Left ventricle myocardium superior (tissue), 1 donor: ENCODE measurements around the gene ZNF557. TPM values are rescaled to one million over a fixed set of nuclear protein-coding genes. Genes with fewer than 3 reads are reported as not detected.
A peak's percentile ranks its signal among the peaks of the same experiment; 100 is the strongest.
"Not testable (repeated sequence)": the region's sequence is repeated elsewhere in the genome, so short reads cannot be mapped to it uniquely, and the experiment has no call there.

Source experiments
- ATAC-seq: fragments of 200-7000 bp; cut with Tn5 transposase; one replicate; pipeline ENCODE4 v1.9.1; 2020; ENCODE audit warnings: mild to moderate bottlenecking, moderate library complexity
- DNase-seq: peaks from one replicate; pipeline ENCODE4 v3.0.0-alpha.2; 2020
- intact Hi-C: fragments of 100-400 bp; cut with micrococcal nuclease; formaldehyde crosslinking; loops from one replicate; pipeline ENCODE4 v1.11.0; 2022
- long read RNA-seq: library from polyadenylated mRNA; unstranded; transcript quantifications from one replicate; pipeline ENCODE4 v2.0.0, GENCODE V29; 2021
- total RNA-seq: library from RNA; stranded (reverse); fragmentation: NEBNext Ultra II Directional; extraction: Animal tissue kit (Norgen Biotek cat#: 25700); gene quantifications from one replicate; pipeline ENCODE4 v1.2.1, GENCODE V29; 2021
- donor health status: DM: no; HTN: yes; CAD: no; lungs with severe emphysema.

The ZNF557 gene
- total RNA-seq, result 3.2 TPM
- long read RNA-seq, full-length matches to known transcripts, result 4 of 6 reads
- long read RNA-seq, partial matches to known transcripts, result 0 of 6 reads
- long read RNA-seq, other reads (novel, unspliced or antisense), result 2 of 6 reads

- intact Hi-C loops, result no loop called here
- ATAC-seq (peak; percentile 100), DNase-seq (peak; percentile 99)
Measured at GRCh38 chr19:7069042-7069903, at the start of gene ZNF557. TSS of gene ZNF557 (plus strand) at chr19:7069703. CDS start at chr19:7075075, 5,372 bp downstream.

DNA sequence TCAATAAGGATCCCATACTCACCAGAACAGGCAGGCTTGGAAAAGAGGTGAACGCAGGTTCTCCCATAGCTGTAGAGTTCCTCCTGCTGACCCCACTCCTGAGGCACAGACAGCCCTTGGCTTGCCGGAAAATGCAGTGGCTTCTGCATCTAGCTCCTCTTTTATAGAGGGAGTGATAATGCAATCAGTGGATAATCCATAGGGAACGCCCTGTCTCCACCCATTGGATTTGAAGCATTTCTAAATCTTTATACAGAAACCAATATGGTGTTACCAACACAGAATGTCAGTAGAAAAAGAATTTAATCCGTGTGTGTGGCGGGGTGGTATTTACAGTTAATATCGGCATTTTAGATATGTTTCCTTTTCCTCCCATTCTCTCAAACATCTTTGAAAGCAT lies 48.2 kb upstream of the ZNF557 start, which contains the start of gene MBD3L2B:
Gene MBD3L2B, minus strand, starts transcription at position 101 of the 400 bp plus-strand sequence. Its CDS starts 34 bp downstream, at position 67.
- ATAC-seq, intact Hi-C loops, DNase-seq: not testable (repeated sequence)

- intact Hi-C loops, DNase-seq, ATAC-seq: not testable (repeated sequence)
Measured at GRCh38 chr19:7028790-7029189, 40.7 kb upstream of the ZNF557 start.

- intact Hi-C loops, DNase-seq, ATAC-seq: not testable (repeated sequence)
Measured at GRCh38 chr19:7030278-7030677, 39.2 kb upstream of the ZNF557 start, which contains the start of gene MBD3L5. TSS of gene MBD3L5 (plus strand) at chr19:7030578. CDS start at chr19:7030612, 34 bp downstream.

DNA sequence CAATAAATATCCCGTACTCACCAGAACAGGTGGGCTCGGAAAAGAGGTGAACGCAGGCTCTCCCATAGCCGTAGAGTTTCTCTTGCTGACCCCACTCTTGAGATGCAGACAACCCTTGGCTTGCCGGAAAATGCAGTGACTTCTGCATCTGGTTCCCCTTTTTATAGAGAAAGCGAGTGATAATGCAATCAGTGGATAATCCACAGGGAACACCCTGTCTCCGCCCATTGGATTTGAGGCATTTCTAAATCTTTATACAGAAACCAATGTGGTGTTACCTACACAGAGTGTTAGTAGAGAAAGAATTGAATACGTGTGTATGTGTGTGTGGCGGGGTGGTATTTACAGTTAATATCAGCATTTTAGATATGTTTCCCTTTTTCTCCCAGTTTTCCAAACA lies 29.4 kb upstream of the ZNF557 start, which contains the start of gene MBD3L4:
Gene MBD3L4, minus strand, starts transcription at position 101 of the 400 bp plus-strand sequence. Its CDS starts 35 bp downstream, at position 66.
- DNase-seq, ATAC-seq, intact Hi-C loops: not testable (repeated sequence)

GRCh38 chr19:7041563-7041962 lies 27.9 kb upstream of the ZNF557 start:
- DNase-seq, ATAC-seq, intact Hi-C loops: not testable (repeated sequence)

GRCh38 chr19:7049021-7049420 lies 20.5 kb upstream of the ZNF557 start, which contains the start of gene MBD3L2:
TSS of gene MBD3L2 (plus strand) at chr19:7049321. CDS start at chr19:7049374, 53 bp downstream.
- DNase-seq, ATAC-seq, intact Hi-C loops: not testable (repeated sequence)

- ATAC-seq, DNase-seq, intact Hi-C loops: not testable (repeated sequence)
Measured at GRCh38 chr19:7051421-7051820, 18.1 kb upstream of the ZNF557 start.

- ATAC-seq, intact Hi-C loops, DNase-seq: not testable (repeated sequence)
Measured at GRCh38 chr19:7052896-7053295, 16.6 kb upstream of the ZNF557 start.

GRCh38 chr19:7054635-7055368 lies 14.7 kb upstream of the ZNF557 start:
- intact Hi-C loops, ATAC-seq, DNase-seq: not testable (repeated sequence)

DNA sequence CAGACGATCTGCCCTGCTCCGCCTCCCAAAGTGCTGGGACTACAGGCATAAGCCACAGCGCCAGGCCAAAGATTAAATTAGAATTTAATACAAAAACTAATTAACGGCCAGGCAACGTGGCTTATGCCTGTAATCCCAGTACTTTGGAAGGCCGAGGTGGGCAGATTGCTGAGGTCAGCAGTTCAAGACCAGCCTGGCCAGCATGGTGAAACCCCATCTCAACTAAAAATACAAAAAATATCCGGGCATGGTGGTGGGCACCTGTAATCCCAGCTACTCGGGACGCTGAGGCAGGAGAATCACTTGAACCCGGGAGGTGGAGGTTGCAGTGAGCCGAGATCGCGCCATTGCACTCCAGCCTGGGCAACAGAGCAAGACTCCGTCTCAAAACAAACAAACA lies 13.8 kb upstream of the ZNF557 start:
- DNase-seq, ATAC-seq, intact Hi-C loops: not testable (repeated sequence)

DNA sequence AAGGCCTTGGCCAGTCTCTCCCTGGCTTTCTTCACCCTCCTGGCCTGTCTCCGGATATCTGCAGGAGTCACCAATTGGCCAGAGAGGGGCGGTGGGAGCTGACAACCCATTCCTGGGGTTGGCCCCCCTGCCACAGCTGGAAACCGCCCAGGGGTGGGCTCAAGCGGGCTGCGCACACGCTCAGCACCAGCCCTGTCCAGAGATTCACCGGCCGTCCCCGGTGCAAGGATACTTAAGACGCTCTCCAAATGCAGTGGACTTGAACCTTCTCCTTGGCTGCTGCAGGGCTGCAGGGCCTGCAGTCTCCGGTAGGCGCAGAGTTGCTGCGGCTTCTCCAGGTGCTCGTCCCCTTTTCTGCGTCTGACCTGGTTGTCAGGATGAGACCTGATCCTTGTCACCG lies 13.1 kb upstream of the ZNF557 start:
- not testable (repeated sequence) for ATAC-seq

DNA sequence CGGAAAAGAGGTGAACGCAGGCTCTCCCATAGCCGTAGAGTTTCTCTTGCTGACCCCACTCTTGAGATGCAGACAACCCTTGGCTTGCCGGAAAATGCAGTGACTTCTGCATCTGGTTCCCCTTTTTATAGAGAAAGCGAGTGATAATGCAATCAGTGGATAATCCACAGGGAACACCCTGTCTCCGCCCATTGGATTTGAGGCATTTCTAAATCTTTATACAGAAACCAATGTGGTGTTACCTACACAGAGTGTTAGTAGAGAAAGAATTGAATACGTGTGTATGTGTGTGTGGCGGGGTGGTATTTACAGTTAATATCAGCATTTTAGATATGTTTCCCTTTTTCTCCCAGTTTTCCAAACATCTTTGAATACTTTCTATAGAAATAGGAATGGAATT lies 10.9 kb upstream of the ZNF557 start, which contains the start of gene MBD3L3:
Gene MBD3L3, minus strand, starts transcription at position 101 of the 400 bp plus-strand sequence. Its CDS starts 71 bp downstream, at position 30.
- intact Hi-C loops, DNase-seq, ATAC-seq: not testable (repeated sequence)

More for the DNA sequence above, 13.1 kb upstream of the ZNF557 start:
- intact Hi-C loops, DNase-seq: not testable (repeated sequence)

GRCh38 chr19:7059977-7060376 lies 9.5 kb upstream of the ZNF557 start:
- ATAC-seq, intact Hi-C loops, DNase-seq: not testable (repeated sequence)

- intact Hi-C loops, result no loop called here
- ATAC-seq (no peak), DNase-seq (no peak)
Measured at GRCh38 chr19:7063339-7063738, 6.2 kb upstream of the ZNF557 start.

GRCh38 chr19:7063764-7064418 lies 5.6 kb upstream of the ZNF557 start:
- DNase-seq (no peak), ATAC-seq (no peak)
- intact Hi-C loops, result no loop called here

DNA sequence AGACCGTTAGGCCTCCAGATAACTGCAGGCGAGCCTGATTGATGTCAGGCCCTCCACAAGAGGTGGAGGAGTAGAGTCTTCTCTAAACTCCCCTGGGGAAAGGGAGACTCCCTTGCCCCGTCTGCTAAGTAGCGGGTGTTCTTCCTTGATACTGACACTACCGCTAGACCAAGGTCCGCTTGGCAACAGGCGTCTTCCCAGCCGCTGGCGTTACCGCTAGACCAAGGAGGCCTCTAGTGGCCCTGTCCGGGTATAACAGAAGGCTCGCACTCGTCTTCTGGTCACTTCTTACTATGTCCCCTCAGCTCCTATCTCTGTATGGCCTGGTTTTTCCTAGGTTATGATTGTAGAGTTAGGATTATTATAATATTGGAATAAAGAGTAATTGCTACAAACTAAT lies 2.4 kb upstream of the ZNF557 start:
- DNase-seq, result peak; percentile 29
- intact Hi-C loops, result not testable (repeated sequence)

GRCh38 chr19:7067716-7068115 lies 1.8 kb upstream of the ZNF557 start:
- ATAC-seq, result no peak
- no peak for DNase-seq
- intact Hi-C loops, result no loop called here

More for the DNA sequence above, 2.4 kb upstream of the ZNF557 start:
- not testable (repeated sequence) for ATAC-seq
